NB4 (cell line): Measurements from ENCODE around the gene MYOF.

Source experiments
- MYC ChIP-seq: IDR thresholded peaks from 2 replicates; pipeline ENCODE4 v1.6.1; 2011; ENCODE audit warnings: low read depth, low read length
- POLR2A ChIP-seq: IDR thresholded peaks from 2 replicates; pipeline ENCODE4 v1.6.1; 2011; ENCODE audit warnings: mild to moderate bottlenecking; ENCODE audit not compliant: insufficient read length; ENCODE audit errors: extremely low read depth
- TF ChIP-seq, protein P1 (sequence below): IDR thresholded peaks from one replicate; pipeline ENCODE4 v1.5.1; 2012; ENCODE audit warnings: low read depth, low read length
- TF ChIP-seq, protein P2 (sequence below): IDR thresholded peaks from 2 replicates; pipeline ENCODE4 v1.6.1; 2011; ENCODE audit warnings: low read depth, low read length

DNA sequence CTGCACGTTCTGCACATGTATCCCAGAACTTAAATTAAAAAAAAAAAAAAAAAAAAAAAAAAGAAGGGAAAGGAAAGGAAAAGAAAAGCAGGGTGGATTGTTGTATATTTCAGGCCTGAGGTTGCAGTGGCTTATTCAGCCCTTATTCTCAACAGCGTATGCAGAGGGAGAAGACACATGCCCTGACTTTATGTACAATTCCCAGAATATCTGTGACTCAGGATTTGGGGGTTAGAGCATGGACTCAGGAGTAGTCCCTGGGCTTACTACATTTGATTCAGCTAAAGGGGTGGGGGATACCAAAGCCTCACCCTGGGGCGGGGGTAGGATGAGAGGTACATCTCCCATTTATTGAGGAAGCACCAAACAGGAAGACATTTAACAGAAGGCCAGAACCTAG is 137.4 kb downstream of the MYOF start:
- TF ChIP-seq, protein P1, sequence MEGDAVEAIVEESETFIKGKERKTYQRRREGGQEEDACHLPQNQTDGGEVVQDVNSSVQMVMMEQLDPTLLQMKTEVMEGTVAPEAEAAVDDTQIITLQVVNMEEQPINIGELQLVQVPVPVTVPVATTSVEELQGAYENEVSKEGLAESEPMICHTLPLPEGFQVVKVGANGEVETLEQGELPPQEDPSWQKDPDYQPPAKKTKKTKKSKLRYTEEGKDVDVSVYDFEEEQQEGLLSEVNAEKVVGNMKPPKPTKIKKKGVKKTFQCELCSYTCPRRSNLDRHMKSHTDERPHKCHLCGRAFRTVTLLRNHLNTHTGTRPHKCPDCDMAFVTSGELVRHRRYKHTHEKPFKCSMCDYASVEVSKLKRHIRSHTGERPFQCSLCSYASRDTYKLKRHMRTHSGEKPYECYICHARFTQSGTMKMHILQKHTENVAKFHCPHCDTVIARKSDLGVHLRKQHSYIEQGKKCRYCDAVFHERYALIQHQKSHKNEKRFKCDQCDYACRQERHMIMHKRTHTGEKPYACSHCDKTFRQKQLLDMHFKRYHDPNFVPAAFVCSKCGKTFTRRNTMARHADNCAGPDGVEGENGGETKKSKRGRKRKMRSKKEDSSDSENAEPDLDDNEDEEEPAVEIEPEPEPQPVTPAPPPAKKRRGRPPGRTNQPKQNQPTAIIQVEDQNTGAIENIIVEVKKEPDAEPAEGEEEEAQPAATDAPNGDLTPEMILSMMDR, result no peak
- TF ChIP-seq POLR2A (no peak), MYC (no peak)
- TF ChIP-seq, protein P2, sequence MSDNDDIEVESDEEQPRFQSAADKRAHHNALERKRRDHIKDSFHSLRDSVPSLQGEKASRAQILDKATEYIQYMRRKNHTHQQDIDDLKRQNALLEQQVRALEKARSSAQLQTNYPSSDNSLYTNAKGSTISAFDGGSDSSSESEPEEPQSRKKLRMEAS, result no peak
